ENCODE results near the gene CCDC137. TPM values are rescaled to one million over a fixed set of nuclear protein-coding genes. Genes with fewer than 3 reads are reported as not detected.
"Not testable (repeated sequence)": the region's sequence is repeated elsewhere in the genome, so short reads cannot be mapped to it uniquely, and the experiment has no call there.

The CCDC137 gene
- total RNA-seq, 1 experiment from 2014 or later: 41.2 TPM

DNA sequence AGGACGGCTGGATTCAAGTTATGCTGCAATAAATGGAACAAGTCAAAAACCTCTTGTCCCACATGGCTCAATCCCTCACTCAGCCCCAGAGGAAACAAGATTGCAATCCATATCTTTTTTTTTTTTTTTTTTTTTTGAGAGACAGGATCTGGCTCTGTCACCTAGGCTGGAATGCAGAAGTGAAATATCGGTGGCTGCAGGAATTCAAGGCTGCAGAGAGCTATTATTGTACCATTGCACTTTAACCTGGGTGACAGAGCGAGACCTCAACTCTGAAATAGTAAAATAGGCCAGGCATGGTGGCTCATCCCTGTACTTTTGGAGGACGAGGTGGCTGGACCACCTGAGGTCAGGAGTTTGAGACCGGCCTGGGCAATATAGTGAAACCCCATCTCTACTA, 7.5 kb upstream of the CCDC137 start:
- no peak overlapping the region for H3K4me3 ChIP-seq
- H3K4me1 ChIP-seq (replicated peaks): no peaks in the 10 kb centered on the region
- H3K27ac ChIP-seq: no peak overlapping the region
- H3K9me3 ChIP-seq (replicated peaks): no peaks in the 10 kb centered on the region
- no peak for DNase-seq (ENCODE audit: low read depth in 1 of 2, low spot score in 2 of 2)
- H3K27me3 ChIP-seq (replicated peaks): no peaks in the 10 kb centered on the region
- peaks cover under 1% of the 10 kb centered on the region; the same call in 1 of the 2 replicates for H3K36me3 ChIP-seq

DNA sequence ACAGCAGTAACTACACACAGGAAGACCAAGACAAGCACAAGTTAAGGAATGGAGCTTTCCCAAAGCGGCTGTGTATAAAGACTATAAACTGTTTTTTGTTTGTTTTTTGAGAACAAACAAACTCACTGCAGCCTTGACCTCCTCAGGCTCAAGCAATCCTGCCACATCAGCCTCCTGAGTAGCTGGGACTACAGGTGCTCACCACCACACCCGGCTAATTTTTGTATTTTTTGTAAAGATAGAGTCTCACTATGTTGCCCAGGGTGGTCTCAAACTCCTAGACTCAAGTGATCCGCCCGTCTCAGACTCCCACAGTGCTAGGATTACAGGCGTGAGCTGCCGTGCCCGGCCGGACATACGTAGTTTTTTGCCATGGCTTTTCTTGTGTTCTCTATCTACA, 6.1 kb upstream of the CCDC137 start:
- H3K4me3 ChIP-seq: no peak overlapping the region
- DNase-seq (ENCODE audit: low read depth in 1 of 2, low spot score in 2 of 2): no peak

DNA sequence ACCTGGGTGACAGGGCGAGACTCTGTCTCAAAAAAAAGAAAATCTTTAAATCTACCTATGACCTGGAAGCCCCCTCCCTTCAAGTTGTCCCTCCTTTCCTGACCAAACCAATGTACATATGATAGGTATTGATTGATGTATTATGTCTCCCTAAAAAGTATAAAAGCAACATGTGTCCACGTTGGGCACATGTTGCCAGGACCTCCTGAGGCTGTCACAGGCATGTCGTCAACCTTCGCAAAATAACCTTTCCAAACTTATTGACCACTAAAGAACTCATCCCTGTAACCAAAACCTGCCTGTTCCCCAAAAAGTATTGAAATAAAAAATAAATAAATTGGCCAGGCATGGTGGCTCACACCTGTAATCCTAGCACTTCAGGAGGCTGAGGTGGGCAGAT, 4.5 kb upstream of the CCDC137 start:
- no peaks in the 10 kb centered on the region for H3K27me3 ChIP-seq (replicated peaks)
- no peak overlapping the region for H3K4me3 ChIP-seq
- peaks cover 12% of the 10 kb centered on the region for H3K4me1 ChIP-seq (replicated peaks)
- no peak overlapping the region for H3K27ac ChIP-seq
- H3K9me3 ChIP-seq (replicated peaks): no peaks in the 10 kb centered on the region
- DNase-seq (ENCODE audit: low read depth in 1 of 2, low spot score in 2 of 2): no peak
- H3K36me3 ChIP-seq: peaks cover 25% of the 10 kb centered on the region

More for the DNA sequence above, 6.1 kb upstream of the CCDC137 start:
- Histone ChIP-seq H3K27me3 (replicated peaks) (no peaks in the 10 kb centered on the region), H3K36me3 (peaks cover 15% of the 10 kb centered on the region), H3K9me3 (replicated peaks) (no peaks in the 10 kb centered on the region), H3K4me1 (replicated peaks) (peaks cover 6% of the 10 kb centered on the region), H3K27ac (no peak overlapping the region)

GRCh38 chr17:81664051-81664470, 2.5 kb upstream of the CCDC137 start:
- peaks cover 23% of the 10 kb centered on the region for H3K4me1 ChIP-seq (replicated peaks)
- H3K27me3 ChIP-seq (replicated peaks): no peaks in the 10 kb centered on the region
- H3K9me3 ChIP-seq (replicated peaks): no peaks in the 10 kb centered on the region
- DNase-seq (ENCODE audit: low read depth in 1 of 2, low spot score in 2 of 2): peak in 1 of 2 experiments; percentile 47
- H3K27ac ChIP-seq: no peak overlapping the region
- no peak overlapping the region for H3K4me3 ChIP-seq
- peaks cover 41% of the 10 kb centered on the region for H3K36me3 ChIP-seq

- Histone ChIP-seq H3K4me1 (replicated peaks) (peaks cover 23% of the 10 kb centered on the region), H3K36me3 (peaks cover 55% of the 10 kb centered on the region), H3K4me3 (peak overlapping the region; percentile 85), H3K27me3 (replicated peaks) (no peaks in the 10 kb centered on the region), H3K9me3 (replicated peaks) (no peaks in the 10 kb centered on the region), H3K27ac (peak overlapping the region; percentile 58)
- DNase-seq (ENCODE audit: low read depth in 1 of 2, low spot score in 2 of 2): peak in 1 of 2 experiments; percentile 64
These were observed 1.1 kb upstream of the CCDC137 start for GRCh38 chr17:81665205-81666091.

- Histone ChIP-seq H3K4me1 (replicated peaks) (peaks cover 23% of the 10 kb centered on the region), H3K27me3 (replicated peaks) (no peaks in the 10 kb centered on the region), H3K27ac (peak overlapping the region; percentile 58), H3K36me3 (peaks cover 61% of the 10 kb centered on the region), H3K4me3 (peak overlapping the region; percentile 85), H3K9me3 (replicated peaks) (no peaks in the 10 kb centered on the region)
- DNase-seq (ENCODE audit: low read depth in 1 of 2, low spot score in 2 of 2): peak in 1 of 2 experiments; percentile 66
These were observed 520 bp upstream of the CCDC137 start for GRCh38 chr17:81666092-81666341.

GRCh38 chr17:81667754-81668153, 1.2 kb downstream of the CCDC137 start:
- H3K27me3 ChIP-seq (replicated peaks): no peaks in the 10 kb centered on the region
- H3K9me3 ChIP-seq (replicated peaks): no peaks in the 10 kb centered on the region
- no peak overlapping the region for H3K27ac ChIP-seq
- H3K4me1 ChIP-seq (replicated peaks): peaks cover 23% of the 10 kb centered on the region
- H3K36me3 ChIP-seq: peaks cover 78% of the 10 kb centered on the region
- no peak for DNase-seq (ENCODE audit: low read depth in 1 of 2, low spot score in 2 of 2)
- peak overlapping the region; percentile 85 for H3K4me3 ChIP-seq

DNA sequence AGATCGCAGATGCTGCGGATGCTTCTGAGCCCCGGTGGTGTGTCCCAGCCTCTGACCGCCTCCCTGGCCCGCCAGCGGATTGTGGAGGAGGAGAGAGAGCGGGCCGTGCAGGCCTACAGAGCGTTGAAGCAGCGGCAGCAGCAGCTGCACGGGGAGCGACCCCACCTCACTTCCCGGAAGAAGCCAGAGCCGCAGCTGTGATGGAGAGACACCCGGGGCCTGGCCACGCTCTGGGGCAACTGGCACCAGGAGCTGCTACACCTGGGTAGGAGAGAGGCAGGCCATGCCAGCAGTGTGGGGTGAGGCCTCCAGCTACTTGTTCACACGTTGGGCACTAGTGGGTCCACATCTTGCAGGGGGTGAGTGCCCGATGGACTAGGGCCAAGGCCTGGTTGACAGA, 6.0 kb downstream of the CCDC137 start:
- DNase-seq (ENCODE audit: low read depth in 1 of 2, low spot score in 2 of 2): no peak
- Histone ChIP-seq H3K9me3 (replicated peaks) (no peaks in the 10 kb centered on the region), H3K4me1 (replicated peaks) (peaks cover 6% of the 10 kb centered on the region), H3K27ac (no peak overlapping the region), H3K36me3 (peaks cover 82% of the 10 kb centered on the region), H3K4me3 (no peak overlapping the region), H3K27me3 (replicated peaks) (no peaks in the 10 kb centered on the region)

GRCh38 chr17:81672954-81673353, 6.4 kb downstream of the CCDC137 start:
- no peaks in the 10 kb centered on the region for H3K9me3 ChIP-seq (replicated peaks)
- DNase-seq (ENCODE audit: low read depth in 1 of 2, low spot score in 2 of 2): no peak
- no peak overlapping the region for H3K4me3 ChIP-seq
- H3K27me3 ChIP-seq (replicated peaks): no peaks in the 10 kb centered on the region
- no peak overlapping the region for H3K27ac ChIP-seq
- H3K4me1 ChIP-seq (replicated peaks): peaks cover 2% of the 10 kb centered on the region
- H3K36me3 ChIP-seq: peaks cover 78% of the 10 kb centered on the region

DNA sequence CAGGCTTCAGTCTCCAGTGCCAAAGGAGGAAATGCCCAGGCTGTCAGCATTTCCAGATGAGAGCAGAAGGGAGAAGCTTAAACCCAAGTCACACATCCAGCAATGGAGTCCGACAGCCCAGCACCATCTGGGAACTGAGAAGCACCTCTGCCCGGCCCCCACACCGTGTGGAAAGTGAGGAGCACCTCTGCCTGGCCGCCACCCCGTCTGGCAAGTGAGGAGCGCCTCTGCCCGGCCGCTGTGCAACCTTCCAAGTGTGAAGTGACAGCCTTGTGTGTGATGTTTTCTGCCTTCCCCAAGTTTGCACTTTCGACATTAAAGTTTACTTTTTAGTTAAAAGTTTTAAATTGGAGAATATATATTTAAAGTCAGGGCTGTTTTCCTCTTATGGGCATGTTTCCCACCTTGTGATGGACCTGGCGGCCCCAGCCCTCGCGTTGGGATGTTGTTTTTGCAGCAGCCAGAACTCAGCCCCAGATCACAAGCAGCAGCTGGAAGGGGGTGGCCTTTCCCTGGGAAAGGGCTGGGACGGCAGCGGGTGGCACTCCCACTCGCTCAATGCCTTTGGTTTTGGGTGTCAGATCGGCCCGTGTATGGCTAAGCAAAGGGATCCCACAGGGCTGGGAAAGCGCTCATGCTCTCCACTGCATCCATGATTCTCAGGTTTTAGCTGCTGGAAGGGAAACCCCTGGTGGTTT, 7.2 kb downstream of the CCDC137 start:
- Histone ChIP-seq H3K4me3 (no peak overlapping the region), H3K27ac (no peak overlapping the region), H3K9me3 (replicated peaks) (no peaks in the 10 kb centered on the region), H3K36me3 (peaks cover 71% of the 10 kb centered on the region), H3K4me1 (replicated peaks) (no peaks in the 10 kb centered on the region), H3K27me3 (replicated peaks) (no peaks in the 10 kb centered on the region)
- peak in 1 of 2 experiments; percentile 47 for DNase-seq (ENCODE audit: low read depth in 1 of 2, low spot score in 2 of 2)

DNA sequence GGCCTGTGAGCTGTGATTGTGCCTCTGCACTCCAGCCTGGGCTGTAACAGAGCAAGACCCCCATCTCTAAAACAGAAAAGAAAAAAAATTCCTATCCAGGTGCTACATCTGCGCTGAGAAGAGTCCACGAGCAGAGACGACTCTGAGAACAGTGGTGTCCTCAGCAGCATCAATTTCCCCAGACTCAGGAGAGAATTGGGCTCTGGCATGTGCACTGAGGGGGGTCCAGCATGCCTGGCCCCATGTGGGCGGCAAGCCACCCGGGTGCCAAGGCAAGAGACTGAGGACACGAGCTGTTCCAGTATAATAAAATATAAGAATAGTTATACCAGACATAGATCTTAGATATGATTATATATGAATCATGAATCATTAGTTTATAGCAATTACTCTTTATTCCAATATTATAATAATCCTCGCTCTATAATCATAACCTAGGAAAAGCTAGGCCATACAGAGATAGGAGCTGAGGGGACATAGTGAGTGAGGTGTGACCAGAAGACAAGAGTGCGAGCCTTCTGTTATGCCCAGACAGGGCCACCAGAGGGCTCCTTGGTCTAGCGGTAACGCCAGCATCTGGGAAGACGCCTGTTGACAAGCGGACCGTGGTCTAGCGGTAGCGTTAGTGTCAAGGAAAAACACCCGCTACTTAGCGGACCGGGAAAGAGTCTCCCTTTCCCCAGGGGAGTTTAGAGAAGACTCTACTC, 9.1 kb downstream of the CCDC137 start:
- H3K27me3 ChIP-seq (replicated peaks); H3K27ac ChIP-seq; H3K9me3 ChIP-seq (replicated peaks); H3K4me3 ChIP-seq; H3K4me1 ChIP-seq (replicated peaks): not testable (repeated sequence)
- DNase-seq (ENCODE audit: low read depth in 1 of 2, low spot score in 2 of 2): peak; percentile 35 to 61
- peaks cover 61% of the 10 kb centered on the region for H3K36me3 ChIP-seq

DNA sequence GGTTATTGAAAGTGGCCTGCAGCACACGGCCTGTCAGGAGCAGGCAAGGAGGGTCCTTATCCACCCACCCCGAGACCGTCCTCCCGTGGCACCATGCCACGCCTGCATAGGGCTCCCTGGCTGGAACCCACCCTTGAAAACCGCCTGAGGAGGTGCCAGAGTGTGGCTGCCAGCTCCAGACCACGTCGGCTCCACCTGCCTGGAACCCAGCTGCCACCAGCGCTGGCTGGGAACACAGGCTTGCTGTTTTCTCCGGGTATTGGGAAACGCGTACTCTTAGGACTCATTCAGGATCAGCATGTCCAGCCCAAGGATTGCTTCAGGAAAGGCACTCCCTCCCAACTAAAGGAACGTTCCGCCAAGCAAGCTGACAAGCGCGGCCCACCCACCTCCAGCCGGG, 10.4 kb downstream of the CCDC137 start:
- Histone ChIP-seq H3K4me3 (no peak overlapping the region), H3K36me3 (peaks cover 61% of the 10 kb centered on the region), H3K9me3 (replicated peaks) (no peaks in the 10 kb centered on the region), H3K27ac (no peak overlapping the region), H3K4me1 (replicated peaks) (peaks cover 5% of the 10 kb centered on the region), H3K27me3 (replicated peaks) (no peaks in the 10 kb centered on the region)
- peak in 1 of 2 experiments; percentile 48 for DNase-seq (ENCODE audit: low read depth in 1 of 2, low spot score in 2 of 2)

DNA sequence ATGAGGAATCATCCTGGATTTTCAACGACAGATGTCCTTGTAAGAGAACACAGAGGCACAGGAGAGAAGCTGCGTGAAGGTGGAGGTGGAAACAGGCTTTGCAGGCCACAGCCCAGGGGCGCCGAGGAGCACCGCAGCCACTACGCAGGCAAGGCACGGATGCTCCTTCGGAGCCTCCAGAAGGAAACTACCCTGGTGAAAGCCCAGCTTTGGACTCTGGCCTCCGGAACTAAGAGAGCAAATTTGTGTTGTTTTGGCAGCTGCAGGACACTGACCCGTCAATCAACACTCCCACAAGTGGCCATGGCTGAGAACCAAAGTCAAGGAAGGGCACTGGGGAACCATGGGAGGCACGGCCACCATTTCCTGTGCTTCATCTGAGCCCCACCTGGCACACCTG, 13.6 kb downstream of the CCDC137 start:
- DNase-seq (ENCODE audit: low read depth in 1 of 2, low spot score in 2 of 2): no peak
- no peak overlapping the region for H3K27ac ChIP-seq
- peaks cover 24% of the 10 kb centered on the region for H3K4me1 ChIP-seq (replicated peaks)
- H3K9me3 ChIP-seq (replicated peaks): no peaks in the 10 kb centered on the region
- H3K27me3 ChIP-seq (replicated peaks): no peaks in the 10 kb centered on the region
- no peak overlapping the region for H3K4me3 ChIP-seq
- H3K36me3 ChIP-seq: peaks cover 54% of the 10 kb centered on the region

DNA sequence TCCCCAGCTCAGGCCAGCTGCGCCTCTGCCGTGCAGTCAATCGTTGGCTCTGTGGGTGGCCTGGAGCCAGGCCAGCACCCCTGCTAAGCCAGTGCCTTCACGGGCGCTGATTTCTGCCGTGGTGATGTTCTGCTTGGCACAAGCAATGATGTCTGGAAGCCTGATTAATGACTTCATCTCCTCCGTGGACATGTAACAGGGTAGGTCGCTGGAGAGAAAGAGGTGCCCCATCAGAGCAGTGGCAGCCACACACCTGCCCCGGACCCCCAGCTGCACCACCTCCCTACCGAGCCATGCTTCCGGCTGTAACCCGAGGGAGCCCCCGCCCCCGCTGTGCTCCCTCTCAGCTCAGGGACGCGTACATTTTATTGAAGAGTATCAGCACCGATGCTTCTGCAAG, 15.1 kb downstream of the CCDC137 start:
- Histone ChIP-seq H3K4me1 (replicated peaks) (peaks cover 29% of the 10 kb centered on the region), H3K9me3 (replicated peaks) (no peaks in the 10 kb centered on the region), H3K4me3 (no peak overlapping the region), H3K36me3 (peaks cover 61% of the 10 kb centered on the region), H3K27me3 (replicated peaks) (no peaks in the 10 kb centered on the region), H3K27ac (no peak overlapping the region)
- peak; percentile 57 to 87 for DNase-seq (ENCODE audit: low read depth in 1 of 2, low spot score in 2 of 2)
